Pancreas (tissue), 10 donors: Measurements from ENCODE around the gene NADK. TPM values are rescaled to one million over a fixed set of nuclear protein-coding genes. Genes with fewer than 3 reads are reported as not detected.
"Not testable (repeated sequence)": the region's sequence is repeated elsewhere in the genome, so short reads cannot be mapped to it uniquely, and the experiment has no call there.

ENCODE experiments used
- ATAC-seq, 4 donors: fragments of 200-7000 bp; cut with Tn5 transposase; one replicate each; pipeline versions ENCODE4 v1.8.0 to v1.9.1; 2020; ENCODE audit warnings: mild to moderate bottlenecking in 4 of 4, moderate library complexity in 4 of 4
- DNase-seq, 6 donors: peaks; one replicate each; pipeline ENCODE4 v3.0.0-alpha.2; 2020
- FAIRE-seq: peaks from 2 replicates; lab custom pipeline; 2012; peaks lifted over from hg19 to GRCh38; lab: Jason Lieb, UNC
- H3K27ac ChIP-seq, 4 donors: fragments of 200-600 bp; sonication (generic); 1 replicate in 3 of 4; 2 replicates in 1 of 4; pipeline versions ENCODE4 v1.5.0 to v1.8.0; 2020
- H3K27me3 ChIP-seq, 4 donors: fragments of 200-600 bp; one replicate each; pipeline ENCODE4 v1.8.0; 2021
- H3K36me3 ChIP-seq, 3 donors: fragments of 200-600 bp; sonication (generic) in 1 of 3; one replicate each; pipeline versions ENCODE4 v1.5.0 to v1.8.0; 2020 to 2021
- H3K4me1 ChIP-seq, 3 donors: fragments of 200-600 bp; one replicate each; pipeline ENCODE4 v1.8.0; 2021
- H3K4me3 ChIP-seq, 4 donors: fragments of 200-600 bp; sonication (generic) in 2 of 4; one replicate each; pipeline versions ENCODE4 v1.5.0 to v1.8.0; 2020 to 2021
- H3K9me3 ChIP-seq, 4 donors: fragments of 200-600 bp; one replicate each; pipeline ENCODE4 v1.8.0; 2021
- CTCF ChIP-seq, 4 donors: fragments of 200-600 bp; sonication (generic) in 3 of 4; IDR thresholded peaks; one replicate each; pipeline versions ENCODE4 v1.5.0 to v1.8.0; 2021; ENCODE audit warnings: antibody characterized with exemption in 4 of 4
- WGBS, 2 donors: extraction: QIAGEN DNeasy Blood & Tissue Kit; methylation state at CpG; one replicate each; pipeline ENCODE4 v1.1.7; 2013; 5-methylcytosine and 5-hydroxymethylcytosine counted together
- intact Hi-C, 3 donors: fragments of 100-400 bp; cut with DNase I; formaldehyde crosslinking; loops; one replicate each; pipeline versions ENCODE4 v1.11.1 to v1.14.2; 2022
- polyA plus RNA-seq, 2 donors: library from polyadenylated mRNA; stranded (reverse); fragments of 200-250 nt; gene quantifications; one replicate each; pipeline ENCODE4 v1.2.3, GENCODE V29; 2013
- total RNA-seq, 6 donors: library from RNA; stranded (reverse); fragmentation: NEBNext Ultra II Directional in 4 of 6; extraction: Animal tissue kit (Norgen Biotek cat#: 25700) in 4 of 6; gene quantifications; one replicate each; pipeline versions ENCODE4 v1.2.1 to v1.2.4, GENCODE V29; 2021 to 2023
- donor health status: healthy with polysubstance abuse.
- donor health status: DM: no; HTN: no; CAD: no; lungs with moderate emphysema.
- donor health status: DM: no; HTN: no; CAD: no.
- donor health status: control.
- donor health status: control.
- donor health status: Bipolar disorder and iron deficiency.
- donor health status: DM: yes; HTN: yes; CAD: no.
- donor health status: DM: no; HTN: no; CAD: no.
- donor health status: DM: no; HTN: no; CAD: no.
- donor health status: DM: yes; HTN: yes; CAD: no.

Gene NADK
- total and polyA plus RNA-seq, 8 donors, result 27.8 to 63.3 (median 40.1) TPM

GRCh38 chr1:1724035-1724864 lies 54.0 kb downstream of the NADK start, which contains the start of gene CDK11A:
CDK11A (minus strand) TSS chr1:1724357; CDS start chr1:1722818, 1,539 bp downstream.
- TF ChIP-seq CTCF (IDR thresholded peaks at IDR 0.05), result peak in 3 of 4 donors; percentile 24 to 32 (median 32)
- H3K27me3 ChIP-seq, H3K9me3 ChIP-seq, H3K36me3 ChIP-seq, FAIRE-seq, H3K4me1 ChIP-seq, intact Hi-C loops: not testable (repeated sequence)
- ATAC-seq (peak; percentile 91 to 96 (median 94)), DNase-seq (peak; percentile 89 to 98 (median 95))
- Histone ChIP-seq H3K4me3 (peak within 1 kb of the TSS; percentile 12 to 63 (median 53)), H3K27ac (peak within 1 kb of the TSS; percentile 69 to 90 (median 85))
- 0% methylated on average over 34 to 57 of the region's 78 CpGs for WGBS, 2 donors

- H3K4me1 ChIP-seq, result peaks cover 3 to 9% (median 3%) of the 10 kb centered on the region in 3 donors
- no peak overlapping the region for H3K27ac ChIP-seq
- no peak for FAIRE-seq
- TF ChIP-seq CTCF (IDR thresholded peaks at IDR 0.05), result no peak
- H3K9me3 ChIP-seq, result no peaks in the 10 kb centered on the region
- no peak overlapping the region for H3K4me3 ChIP-seq
- no peak for ATAC-seq
- H3K27me3 ChIP-seq, result no peaks in the 10 kb centered on the region
- H3K36me3 ChIP-seq, result peaks cover 0 to 8% (median 0%) of the 10 kb centered on the region in 3 donors
- DNase-seq, result no peak
- intact Hi-C loops, result no loop called here
- whole genome bisulfite sequencing, 2 donors, result 34 to 45% methylated on average over 6 to 7 of the region's 7 CpGs
Measured at GRCh38 chr1:1721201-1721600, 57.1 kb downstream of the NADK start.

- H3K27me3 ChIP-seq, H3K4me1 ChIP-seq, DNase-seq, FAIRE-seq, intact Hi-C loops, H3K36me3 ChIP-seq, H3K27ac ChIP-seq, H3K9me3 ChIP-seq, H3K4me3 ChIP-seq: not testable (repeated sequence)
- WGBS, 2 donors, result 85 to 89% methylated on average over 9 to 15 of the region's 18 CpGs
- ATAC-seq, result peak in 1 of 4 donors; percentile 24
Measured at GRCh38 chr1:1715109-1715883, 63.0 kb downstream of the NADK start.

- intact Hi-C loops, H3K9me3 ChIP-seq, H3K27me3 ChIP-seq, H3K4me1 ChIP-seq, DNase-seq, FAIRE-seq, ATAC-seq, H3K4me3 ChIP-seq, H3K27ac ChIP-seq: not testable (repeated sequence)
- 88 to 90% methylated on average over 2 to 16 of the region's 20 CpGs for WGBS, 2 donors
- H3K36me3 ChIP-seq, result peaks cover 0 to 11% (median 0%) of the 10 kb centered on the region in 3 donors
Measured at GRCh38 chr1:1707897-1708296, 70.4 kb downstream of the NADK start.

GRCh38 chr1:1707241-1707640 lies 71.0 kb downstream of the NADK start:
- peaks cover 0 to 11% (median 0%) of the 10 kb centered on the region in 3 donors for H3K36me3 ChIP-seq
- H3K4me1 ChIP-seq, H3K27me3 ChIP-seq, ATAC-seq, FAIRE-seq, intact Hi-C loops, H3K27ac ChIP-seq, H3K9me3 ChIP-seq, H3K4me3 ChIP-seq, DNase-seq: not testable (repeated sequence)
- 92% methylated on average over 17 of the region's 23 CpGs; no CpG with 5 or more reads in 1 of the 2 donors for WGBS, 2 donors

- ATAC-seq, FAIRE-seq, H3K9me3 ChIP-seq, H3K4me1 ChIP-seq, H3K27me3 ChIP-seq, H3K4me3 ChIP-seq, intact Hi-C loops, DNase-seq, H3K27ac ChIP-seq: not testable (repeated sequence)
- WGBS, 2 donors, result 93 to 99% methylated on average over 3 to 6 of the region's 10 CpGs
- H3K36me3 ChIP-seq, result peaks cover 0 to 11% (median 0%) of the 10 kb centered on the region in 3 donors
Measured at GRCh38 chr1:1705623-1706022, 72.6 kb downstream of the NADK start.

GRCh38 chr1:1704284-1704957 lies 73.8 kb downstream of the NADK start:
- H3K9me3 ChIP-seq, DNase-seq, H3K4me3 ChIP-seq, H3K27me3 ChIP-seq, FAIRE-seq, intact Hi-C loops, H3K27ac ChIP-seq, H3K4me1 ChIP-seq, ATAC-seq: not testable (repeated sequence)
- peaks cover 0 to 11% (median 0%) of the 10 kb centered on the region in 3 donors for H3K36me3 ChIP-seq
- WGBS, 2 donors, result 90 to 96% methylated on average over 14 to 27 of the region's 27 CpGs
